NCI-H345 (cell line): ENCODE measurements around the gene ASB16.
A peak's percentile ranks its signal among the peaks of the same experiment; 100 is the strongest.
"Not testable (repeated sequence)": the region's sequence is repeated elsewhere in the genome, so short reads cannot be mapped to it uniquely, and the experiment has no call there.

Experiments
- DNase-seq: peaks from one replicate; lab custom pipeline; 2025; lab: John Stamatoyannopoulos, UW

ASB16 gene

DNA sequence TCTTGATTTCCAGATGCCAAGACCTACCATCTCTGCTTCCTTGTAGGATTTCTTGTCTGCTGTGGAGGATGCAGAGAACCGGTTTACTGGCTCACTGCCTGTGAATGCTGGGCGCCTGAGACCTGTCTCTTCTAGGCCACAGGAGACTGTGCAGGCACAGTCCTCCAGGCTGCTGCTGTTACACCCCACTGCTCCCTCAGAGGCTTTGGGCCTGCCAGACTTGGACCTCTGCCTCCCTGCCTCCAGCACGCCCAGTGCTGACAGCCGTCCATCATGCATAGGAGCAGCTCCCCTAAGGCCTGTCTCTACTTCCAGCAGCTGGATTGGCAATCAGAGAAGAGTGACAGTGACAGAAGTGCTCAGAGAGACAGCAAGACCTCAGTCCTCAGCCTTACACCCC lies 22.7 kb upstream of the ASB16 start:
- DNase-seq: no peak

DNA sequence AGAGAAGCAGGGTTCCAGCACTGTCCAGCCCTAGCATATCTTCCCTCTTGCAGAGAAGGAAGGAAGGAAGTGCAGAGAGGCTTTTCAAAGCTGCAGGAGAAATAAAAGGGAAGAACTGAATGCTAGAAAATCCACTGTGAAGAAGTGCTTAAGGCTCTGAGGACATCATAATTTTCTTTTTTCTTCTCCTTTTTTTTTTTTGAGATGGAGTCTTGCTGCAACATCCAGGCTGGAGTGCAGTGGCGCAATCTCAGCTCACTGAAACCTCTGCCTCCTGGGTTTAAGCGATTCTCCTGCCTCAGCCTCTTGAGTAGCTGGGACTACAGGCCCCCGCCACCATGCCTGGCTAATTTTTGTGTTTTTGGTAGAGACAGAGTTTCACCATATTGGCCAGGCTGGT lies 21.4 kb upstream of the ASB16 start:
- not testable (repeated sequence) for DNase-seq

DNA sequence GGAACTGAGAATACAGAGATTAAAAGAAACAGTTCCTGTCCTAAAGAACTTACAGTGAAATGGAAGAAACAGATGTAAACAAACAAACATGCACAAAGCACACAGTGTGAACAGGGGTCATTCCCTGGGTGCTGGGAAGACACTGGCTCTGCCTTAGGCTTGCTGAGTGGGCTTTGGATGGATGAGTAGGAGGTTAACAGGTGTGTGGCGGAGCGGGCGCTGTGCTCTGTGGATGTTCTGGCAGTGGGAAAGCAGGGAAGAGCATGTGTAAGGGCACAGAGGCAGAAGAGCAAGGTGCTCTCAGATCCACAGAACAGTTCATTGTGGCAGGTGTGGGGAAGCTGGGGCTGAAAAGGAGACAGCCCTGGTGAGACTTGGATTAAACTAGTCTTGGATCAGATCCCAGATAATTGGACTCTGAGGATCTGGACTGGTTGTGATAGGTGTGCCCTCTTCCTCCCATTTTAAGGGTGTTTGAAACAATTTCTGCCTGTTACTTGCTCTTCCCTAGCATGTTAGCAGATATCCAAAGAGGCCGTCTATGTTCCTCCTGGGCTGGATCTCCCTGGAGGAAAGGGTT lies 20.7 kb upstream of the ASB16 start:
- DNase-seq: no peak

- DNase-seq: no peak
These were observed 17.6 kb upstream of the ASB16 start for GRCh38 chr17:44152875-44153274.

GRCh38 chr17:44155488-44155887 lies 15.0 kb upstream of the ASB16 start:
- no peak for DNase-seq

DNA sequence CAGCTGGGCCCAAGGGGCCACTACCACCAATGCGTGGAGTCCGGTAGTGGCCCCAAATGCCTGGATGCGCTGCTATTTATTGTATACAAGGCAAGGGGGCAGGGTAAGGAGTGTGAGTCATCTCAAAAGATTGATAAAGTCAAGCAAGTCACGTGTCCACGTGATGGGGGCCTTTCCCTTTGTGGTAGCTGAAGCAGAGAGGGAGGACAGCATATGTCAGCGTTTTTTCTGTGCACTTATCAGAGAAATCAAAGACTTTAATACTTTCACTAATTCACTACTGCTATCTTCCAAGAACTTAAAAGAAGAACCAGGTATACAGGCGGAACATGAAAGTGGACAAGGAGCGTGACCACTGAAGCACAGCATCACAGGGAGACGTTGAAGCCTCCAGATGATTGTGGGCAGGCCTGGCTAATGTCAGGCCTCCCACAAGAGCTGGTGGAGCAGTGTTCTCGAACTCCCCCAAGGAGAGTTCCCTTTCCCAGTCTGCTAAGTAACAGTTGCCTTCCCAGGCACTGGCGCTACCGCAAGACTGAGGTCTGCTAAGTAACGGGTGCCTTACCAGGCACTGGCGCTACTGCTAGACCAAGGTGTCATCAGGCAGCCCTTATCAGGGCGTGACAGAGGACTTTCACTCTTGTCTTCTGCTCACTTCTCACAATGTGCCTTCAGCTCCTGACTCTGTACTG lies 10.8 kb upstream of the ASB16 start:
- DNase-seq: no peak

- no peak for DNase-seq
These were observed 6.0 kb upstream of the ASB16 start for GRCh38 chr17:44164476-44164875.

GRCh38 chr17:44167181-44167861 lies 3.2 kb upstream of the ASB16 start:
- no peak for DNase-seq

DNA sequence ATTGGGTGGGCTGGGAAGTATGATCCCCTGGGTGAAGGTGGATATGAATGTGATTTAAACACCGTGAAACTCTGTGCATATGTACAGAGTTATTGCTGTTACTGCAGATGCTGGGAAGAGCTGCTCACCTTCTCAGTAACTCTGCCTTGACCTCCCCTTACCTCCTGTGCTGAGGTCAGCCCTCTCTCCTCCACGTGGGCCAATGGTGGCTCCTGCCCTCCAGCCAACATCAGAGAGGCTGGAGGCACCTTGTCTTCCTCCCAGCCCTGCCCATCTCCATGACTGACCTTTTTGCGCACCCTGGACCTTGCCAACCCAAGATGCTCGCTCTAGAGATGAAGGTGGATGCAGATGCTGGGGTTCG lies 387 bp upstream of the ASB16 start:
- DNase-seq: no peak

GRCh38 chr17:44171931-44172455 lies 1.5 kb downstream of the ASB16 start:
- no peak for DNase-seq

- DNase-seq: no peak
These were observed 3.9 kb downstream of the ASB16 start for GRCh38 chr17:44174427-44174826.

DNA sequence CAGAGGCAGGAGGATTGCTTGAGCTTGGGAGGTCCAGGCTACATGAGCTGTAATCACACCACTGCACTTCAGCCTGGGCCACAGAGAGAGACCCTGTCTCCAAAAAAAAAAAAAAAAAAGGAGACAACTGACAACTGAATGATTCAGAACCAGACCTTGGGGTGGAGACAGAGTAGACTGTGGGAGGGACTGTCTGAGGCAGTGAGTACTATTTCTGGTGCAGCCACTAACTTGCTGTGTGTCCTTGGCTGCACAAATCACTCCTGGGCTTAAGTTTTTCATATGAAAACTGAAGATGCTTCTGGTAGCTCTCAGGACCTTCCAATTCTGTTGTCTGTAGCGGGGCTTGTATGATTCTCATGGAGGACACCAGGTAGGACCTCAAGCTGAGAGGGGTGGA lies 5.8 kb downstream of the ASB16 start:
- no peak for DNase-seq

- no peak for DNase-seq
These were observed 6.4 kb downstream of the ASB16 start for GRCh38 chr17:44176671-44177501.

DNA sequence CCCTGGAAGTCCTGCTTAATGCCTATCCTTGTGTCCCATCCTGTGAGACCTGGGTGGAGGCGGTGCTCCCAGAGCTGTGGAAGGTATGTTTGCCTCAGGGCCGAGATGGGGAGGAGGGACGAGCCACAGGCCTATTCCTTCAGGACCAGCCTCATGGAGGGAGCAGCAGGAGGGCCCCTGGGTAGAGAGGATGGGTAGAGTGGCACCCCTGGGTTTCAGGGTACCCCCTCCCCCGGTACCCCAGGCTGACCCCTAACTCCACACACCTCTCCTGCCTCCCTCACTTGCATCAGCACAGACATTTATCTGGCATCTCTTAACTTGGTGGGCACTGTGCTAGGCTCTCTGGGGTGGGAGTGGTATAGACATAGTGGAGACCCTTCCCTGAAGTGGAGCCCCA lies 7.1 kb downstream of the ASB16 start:
- no peak for DNase-seq

- no peak for DNase-seq
These were observed 7.6 kb downstream of the ASB16 start for GRCh38 chr17:44178133-44178532.

GRCh38 chr17:44183024-44183423 lies 12.5 kb downstream of the ASB16 start:
- no peak for DNase-seq

DNA sequence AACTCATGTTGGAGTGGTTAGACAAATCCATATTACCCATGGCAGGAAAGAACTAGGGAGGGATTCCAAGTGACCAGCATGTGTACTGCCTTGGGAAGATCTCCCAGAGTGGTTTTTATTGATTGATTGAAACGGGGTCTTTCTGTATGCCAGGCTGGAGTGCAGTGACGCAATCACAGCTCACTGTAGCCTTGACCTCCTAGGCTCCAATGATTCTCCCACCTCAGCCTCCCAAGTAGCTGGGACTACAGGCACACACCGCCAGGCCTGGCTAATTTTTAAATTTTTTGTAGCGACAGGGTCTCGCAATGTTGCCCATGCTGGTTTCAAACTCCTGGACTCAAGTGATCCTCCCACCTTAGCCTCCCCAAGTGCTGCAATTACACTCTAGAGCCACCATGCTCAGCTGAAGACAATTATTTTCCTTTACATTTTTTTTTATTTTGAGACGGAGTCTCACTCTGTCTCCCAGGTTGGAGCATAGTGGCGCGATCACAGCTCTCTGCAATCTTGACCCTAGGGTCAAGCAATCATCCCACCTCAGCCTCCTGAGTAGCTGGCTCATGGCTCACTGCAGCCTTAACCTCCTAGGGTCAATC lies 13.8 kb downstream of the ASB16 start:
- no peak for DNase-seq

DNA sequence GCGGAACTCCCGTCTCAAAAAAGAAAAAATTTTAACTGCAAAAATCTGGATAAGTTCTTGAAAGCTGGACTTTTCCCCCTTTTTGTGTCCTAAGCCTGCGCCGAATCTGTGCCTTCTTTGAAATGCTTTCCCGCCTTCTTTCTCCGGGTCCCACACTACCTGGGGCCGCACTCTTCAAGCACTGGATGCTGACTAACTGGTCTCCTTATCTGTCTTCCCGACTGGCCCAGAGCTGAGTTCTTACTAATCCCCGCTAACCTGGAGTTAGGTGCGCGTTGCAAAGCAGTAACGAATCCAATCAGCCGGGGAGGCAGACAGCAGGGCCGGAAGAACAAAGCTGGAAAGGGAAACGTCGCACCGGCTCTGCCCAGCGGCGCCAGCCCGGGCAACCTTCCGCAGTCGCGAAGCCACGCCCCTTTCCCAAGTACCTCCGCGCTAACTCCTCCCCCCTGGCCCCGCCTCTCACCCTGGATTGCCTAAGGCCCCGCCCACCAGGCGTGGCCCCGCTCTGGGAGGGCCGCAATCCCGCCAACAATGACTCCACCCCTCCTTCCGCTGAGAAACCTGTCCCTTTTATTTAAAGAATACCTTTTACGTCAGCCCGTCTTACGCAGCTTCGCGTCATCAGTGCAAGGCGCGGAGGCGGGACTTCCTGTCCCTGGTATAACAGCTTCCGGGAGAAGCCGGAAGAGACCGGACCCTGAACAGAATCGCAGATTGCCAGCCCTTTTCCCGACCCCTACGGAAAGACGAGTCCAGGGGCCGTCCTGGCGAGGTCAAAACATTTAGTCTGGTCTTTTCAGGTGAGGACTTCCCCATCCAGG lies 16.0 kb downstream of the ASB16 start, which contains the start of gene TMUB2:
TSS of gene TMUB2 (plus strand) at position 666 of the 824 bp plus-strand sequence. CDS start 737 bp downstream, outside the sequence.
- peak; percentile 99 for DNase-seq

GRCh38 chr17:44187131-44187899 lies 16.8 kb downstream of the ASB16 start:
- DNase-seq: no peak
